A673 (cell line): ENCODE results near the gene CHRND. TPM values are rescaled to one million over a fixed set of nuclear protein-coding genes. Genes with fewer than 3 reads are reported as not detected.

ENCODE experiments used
- BruUV-seq: library from RNA; stranded (reverse); fragments of 400-500 nt; replicated peaks from 2 replicates; lab custom pipeline; 2021; lab: Mats Ljungman, UMichigan
- CTCF ChIA-PET: fragments of 300-600 bp; sonication (Branson Sonifier 250); formaldehyde crosslinking; loops from one replicate; lab custom pipeline; 2022; ENCODE audit warnings: antibody characterized with exemption; lab: Charles Lee
- POLR2A ChIA-PET: fragments of 300-600 bp; sonication (Branson Sonifier 250); formaldehyde crosslinking; loops from one replicate; lab custom pipeline; 2022; ENCODE audit warnings: antibody characterized with exemption; ENCODE audit not compliant: low non-redundant PET; lab: Charles Lee
- DNase-seq: peaks from one replicate; pipeline ENCODE4 v3.0.0-alpha.2; 2015; ENCODE audit warnings: low spot score
- H3K27ac ChIP-seq: fragments of 200-600 bp; sonication (generic); 2 replicates; pipeline ENCODE4 v1.5.1; 2016; ENCODE audit warnings: mixed run types, low read depth, mild to moderate bottlenecking, mixed read lengths, antibody characterized with exemption, low read length; ENCODE audit not compliant: poor library complexity, severe bottlenecking
- H3K27me3 ChIP-seq: fragments of 200-600 bp; sonication (generic); replicated peaks from 2 replicates; pipeline ENCODE4 v1.6.1; 2017; ENCODE audit warnings: mixed run types, low read depth, mild to moderate bottlenecking, mixed read lengths, antibody characterized with exemption, low read length; ENCODE audit not compliant: insufficient read depth, poor library complexity
- H3K36me3 ChIP-seq: fragments of 200-600 bp; sonication (generic); 2 replicates; pipeline ENCODE4 v1.6.1; 2016; ENCODE audit warnings: mixed run types, mild to moderate bottlenecking, mixed read lengths, antibody characterized with exemption, low read length; ENCODE audit not compliant: insufficient read depth, poor library complexity, severe bottlenecking
- H3K4me1 ChIP-seq: fragments of 200-600 bp; sonication (generic); 2 replicates; pipeline ENCODE4 v1.6.1; 2017; ENCODE audit warnings: mixed run types, mild to moderate bottlenecking, mixed read lengths, antibody characterized with exemption, low read length; ENCODE audit not compliant: insufficient read depth, poor library complexity, severe bottlenecking
- H3K4me3 ChIP-seq: fragments of 200-600 bp; sonication (generic); 2 replicates; pipeline ENCODE4 v1.5.1; 2016; ENCODE audit warnings: low read depth, mixed run types, mild to moderate bottlenecking, mixed read lengths, low read length; ENCODE audit not compliant: poor library complexity, severe bottlenecking
- H3K9me3 ChIP-seq: fragments of 200-600 bp; sonication (generic); 2 replicates; pipeline ENCODE4 v1.6.1; 2016; ENCODE audit warnings: mixed run types, low read depth, mild to moderate bottlenecking, mixed read lengths, antibody characterized with exemption, low read length; ENCODE audit not compliant: poor library complexity, severe bottlenecking
- CTCF ChIP-seq: fragments of 300-800, 200-600 bp; sonication (generic); conservative IDR thresholded peaks from 2 replicates; pipeline ENCODE4 v1.5.1; 2017; ENCODE audit warnings: low read depth, mild to moderate bottlenecking, antibody characterized with exemption, low read length, moderate library complexity, mixed read lengths
- EZH2 ChIP-seq: fragments of 200-600 bp; sonication (generic); IDR thresholded peaks from 2 replicates; pipeline ENCODE4 v1.6.1; 2017; ENCODE audit warnings: borderline replicate concordance, low read depth, mild to moderate bottlenecking, mixed read lengths, antibody characterized with exemption, low read length; ENCODE audit not compliant: poor library complexity, severe bottlenecking
- intact Hi-C: fragments of 100-400 bp; cut with micrococcal nuclease; formaldehyde crosslinking; loops from one replicate; pipeline ENCODE4 v1.10.0; 2022; ENCODE audit not compliant: unreplicated experiment
- total RNA-seq: library from RNA; stranded (reverse); gene quantifications from 2 replicates; pipeline ENCODE4 v1.2.3, GENCODE V29; 2021

The CHRND gene
- total RNA-seq, 1 experiment from 2014 or later: not detected

- H3K27ac ChIP-seq: no peak overlapping the region
- DNase-seq: no peak
- peak overlapping the region; percentile 76 for H3K4me3 ChIP-seq
- intact Hi-C loops: no loop called here
- no TSS peak for BruUV-seq
- no peaks in the 10 kb centered on the region for H3K9me3 ChIP-seq
- ChIA-PET POLR2A (no interaction called here), CTCF (no interaction called here)
- TF ChIP-seq EZH2: no peak
- no peak for TF ChIP-seq CTCF
- peaks cover 18% of the 10 kb centered on the region for H3K36me3 ChIP-seq
- no peaks in the 10 kb centered on the region for H3K27me3 ChIP-seq
- H3K4me1 ChIP-seq: peaks cover 8% of the 10 kb centered on the region
These were observed 25.8 kb downstream of the CHRND start for GRCh38 chr2:232551776-232552175.

GRCh38 chr2:232556426-232556825 is 30.5 kb downstream of the CHRND start:
- BruUV-seq: no TSS peak
- no peak overlapping the region for H3K4me3 ChIP-seq

GRCh38 chr2:232562515-232563151 is 36.7 kb downstream of the CHRND start:
- no TSS peak for BruUV-seq
- intact Hi-C loops: no loop called here
- Histone ChIP-seq H3K36me3 (peaks cover 66% of the 10 kb centered on the region), H3K4me3 (no peak overlapping the region), H3K9me3 (no peaks in the 10 kb centered on the region), H3K27me3 (no peaks in the 10 kb centered on the region), H3K27ac (no peak overlapping the region), H3K4me1 (no peaks in the 10 kb centered on the region)
- POLR2A ChIA-PET: no interaction called here
- TF ChIP-seq EZH2 (no peak), CTCF (no peak)
- CTCF ChIA-PET: interaction anchor here (0.6 kb wide), 1 partner anchor 51 kb away, joined by 14 read pairs; no protein-coding TSS in a partner anchor
- DNase-seq: no peak

More at GRCh38 chr2:232556426-232556825, 30.5 kb downstream of the CHRND start:
- peaks cover 6% of the 10 kb centered on the region for H3K4me1 ChIP-seq
- H3K27ac ChIP-seq: no peak overlapping the region
- H3K27me3 ChIP-seq: no peaks in the 10 kb centered on the region
- TF ChIP-seq EZH2: no peak
- TF ChIP-seq CTCF: no peak
- intact Hi-C loops: no loop called here
- no peaks in the 10 kb centered on the region for H3K9me3 ChIP-seq
- no peak for DNase-seq
- ChIA-PET CTCF (no interaction called here), POLR2A (no interaction called here)
- peaks cover 43% of the 10 kb centered on the region for H3K36me3 ChIP-seq
